Mesothelial cell of epicardium (in vitro differentiated cells): ENCODE data around the gene DIPK2B. TPM values are rescaled to one million over a fixed set of nuclear protein-coding genes. Genes with fewer than 3 reads are reported as not detected.

ENCODE experiments used
- DNase-seq, 2 experiments: peaks; one replicate each; pipeline ENCODE4 v3.0.0; 2021; ENCODE audit warnings: low spot score in 2 of 2; ENCODE audit not compliant: unreplicated experiment in 2 of 2
- H3K27ac Mint-ChIP-seq: 2 replicates; pipeline ENCODE4 v1.8.0; 2021; ENCODE audit warnings: mixed read lengths
- H3K27me3 Mint-ChIP-seq: 2 replicates; pipeline ENCODE4 v1.8.0; 2021; ENCODE audit warnings: low read depth, mixed read lengths
- H3K36me3 Mint-ChIP-seq: 2 replicates; pipeline ENCODE4 v1.8.0; 2021; ENCODE audit warnings: mixed read lengths
- H3K4me1 Mint-ChIP-seq: 2 replicates; pipeline ENCODE4 v1.8.0; 2021; ENCODE audit warnings: mixed read lengths
- H3K4me3 Mint-ChIP-seq: 2 replicates; pipeline ENCODE4 v1.8.0; 2021; ENCODE audit warnings: mild to moderate bottlenecking, moderate library complexity, mixed read lengths
- H3K9me3 Mint-ChIP-seq: 2 replicates; pipeline ENCODE4 v1.8.0; 2021; ENCODE audit warnings: mixed read lengths
- CTCF ChIP-seq: fragments of 200-600 bp; sonication (generic); IDR thresholded peaks from one replicate; pipeline ENCODE4 v1.5.0; 2021; ENCODE audit warnings: antibody characterized with exemption; ENCODE audit not compliant: unreplicated experiment
- total RNA-seq: library from RNA; stranded (reverse); gene quantifications from 3 replicates; pipeline ENCODE4 v1.2.1, GENCODE V29; 2021

Gene DIPK2B
- total RNA-seq, 1 donor from 2014 or later, result not detected

- Mint-ChIP-seq H3K9me3 (peaks cover 27% of the 10 kb centered on the region), H3K4me3 (no peak overlapping the region), H3K27me3 (no peaks in the 10 kb centered on the region), H3K4me1 (no peaks in the 10 kb centered on the region), H3K36me3 (no peaks in the 10 kb centered on the region), H3K27ac (no peak overlapping the region)
- DNase-seq, result no peak
- TF ChIP-seq CTCF, result no peak
Observed at GRCh38 chrX:45184211-45184610, 16.5 kb downstream of the DIPK2B start.

GRCh38 chrX:45172890-45173289 lies 27.8 kb downstream of the DIPK2B start:
- no peaks in the 10 kb centered on the region for H3K27me3 Mint-ChIP-seq
- H3K4me3 Mint-ChIP-seq, result no peak overlapping the region
- no peak overlapping the region for H3K27ac Mint-ChIP-seq
- H3K36me3 Mint-ChIP-seq, result no peaks in the 10 kb centered on the region
- no peaks in the 10 kb centered on the region for H3K4me1 Mint-ChIP-seq
- peaks cover 25% of the 10 kb centered on the region for H3K9me3 Mint-ChIP-seq
- DNase-seq, result no peak
- no peak for TF ChIP-seq CTCF

GRCh38 chrX:45166781-45167180 lies 33.9 kb downstream of the DIPK2B start:
- Mint-ChIP-seq H3K27me3 (no peaks in the 10 kb centered on the region), H3K9me3 (peaks cover 14% of the 10 kb centered on the region), H3K36me3 (no peaks in the 10 kb centered on the region), H3K27ac (no peak overlapping the region), H3K4me3 (no peak overlapping the region), H3K4me1 (peaks cover 5% of the 10 kb centered on the region)
- DNase-seq, result no peak
- TF ChIP-seq CTCF, result no peak

- Mint-ChIP-seq H3K4me3 (no peak overlapping the region), H3K27me3 (no peaks in the 10 kb centered on the region), H3K9me3 (peaks cover 19% of the 10 kb centered on the region), H3K4me1 (peaks cover 5% of the 10 kb centered on the region), H3K27ac (no peak overlapping the region), H3K36me3 (no peaks in the 10 kb centered on the region)
- no peak for DNase-seq
- TF ChIP-seq CTCF, result no peak
Observed at GRCh38 chrX:45165726-45166125, 35.0 kb downstream of the DIPK2B start.

- H3K4me3 Mint-ChIP-seq, result no peak overlapping the region
- H3K4me1 Mint-ChIP-seq, result peaks cover 5% of the 10 kb centered on the region
- no peak for TF ChIP-seq CTCF
- peaks cover 24% of the 10 kb centered on the region for H3K9me3 Mint-ChIP-seq
- no peak for DNase-seq
- no peak overlapping the region for H3K27ac Mint-ChIP-seq
- H3K36me3 Mint-ChIP-seq, result no peaks in the 10 kb centered on the region
- no peaks in the 10 kb centered on the region for H3K27me3 Mint-ChIP-seq
Observed at GRCh38 chrX:45164995-45165394, 35.7 kb downstream of the DIPK2B start.

GRCh38 chrX:45164021-45164621 lies 36.6 kb downstream of the DIPK2B start:
- H3K9me3 Mint-ChIP-seq, result peaks cover 23% of the 10 kb centered on the region
- no peaks in the 10 kb centered on the region for H3K36me3 Mint-ChIP-seq
- H3K4me3 Mint-ChIP-seq, result no peak overlapping the region
- no peak for DNase-seq
- H3K4me1 Mint-ChIP-seq, result peaks cover 5% of the 10 kb centered on the region
- TF ChIP-seq CTCF, result no peak
- H3K27me3 Mint-ChIP-seq, result no peaks in the 10 kb centered on the region
- no peak overlapping the region for H3K27ac Mint-ChIP-seq
